Cardiac fibroblast (primary cell): ENCODE results near the gene WASHC4.

ENCODE experiments used
- DNase-seq, 2 donors: peaks; one replicate each; pipeline versions ENCODE4 v3.0.0 to v3.0.0-alpha.2; 2010; ENCODE audit warnings: low read depth in 2 of 2
- H3K4me3 ChIP-seq, 2 donors: replicated peaks in 1 of 2; 1 replicate in 1 of 2; 2 replicates in 1 of 2; pipeline ENCODE4 v1.5.1; 2011; ENCODE audit warnings: low read depth in 2 of 2, low read length in 2 of 2, mild to moderate bottlenecking in 2 of 2, moderate library complexity in 1 of 2
- CTCF ChIP-seq: IDR thresholded peaks from one replicate; pipeline ENCODE4 v1.5.1; 2011; ENCODE audit warnings: low read depth, mild to moderate bottlenecking, low read length, inconsistent platforms

The WASHC4 gene

GRCh38 chr12:105162174-105162573 is 54.6 kb downstream of the WASHC4 start:
- no peak for DNase-seq
- no peak overlapping the region for H3K4me3 ChIP-seq
- TF ChIP-seq CTCF: no peak

- DNase-seq: no peak
Observed at GRCh38 chr12:105164068-105164467, 56.5 kb downstream of the WASHC4 start.

GRCh38 chr12:105166736-105167135 is 59.2 kb downstream of the WASHC4 start:
- H3K4me3 ChIP-seq: no peak overlapping the region
- peak in 1 of 2 donors; percentile 21 for DNase-seq
- TF ChIP-seq CTCF: no peak

More at GRCh38 chr12:105164068-105164467, 56.5 kb downstream of the WASHC4 start:
- no peak for TF ChIP-seq CTCF
- H3K4me3 ChIP-seq: no peak overlapping the region

- H3K4me3 ChIP-seq: no peak overlapping the region
- no peak for TF ChIP-seq CTCF
- DNase-seq: no peak
Observed at GRCh38 chr12:105167346-105167745, 59.8 kb downstream of the WASHC4 start.

- no peak for TF ChIP-seq CTCF
- no peak for DNase-seq
- no peak overlapping the region for H3K4me3 ChIP-seq
Observed at GRCh38 chr12:105168006-105168405, 60.5 kb downstream of the WASHC4 start.

- DNase-seq: no peak
- no peak for TF ChIP-seq CTCF
Observed at GRCh38 chr12:105170139-105170538, 62.6 kb downstream of the WASHC4 start.

GRCh38 chr12:105171691-105172436 is 64.3 kb downstream of the WASHC4 start:
- no peak for DNase-seq
- no peak for TF ChIP-seq CTCF
- H3K4me3 ChIP-seq: no peak overlapping the region

More at GRCh38 chr12:105170139-105170538, 62.6 kb downstream of the WASHC4 start:
- no peak overlapping the region for H3K4me3 ChIP-seq
